Loucy (cell line): Measurements from ENCODE around the gene ERAP2.

Source experiments
- CTCF ChIP-seq: fragments of 200-600 bp; sonication (generic); conservative IDR thresholded peaks from 2 replicates; pipeline ENCODE4 v1.5.1; 2014; ENCODE audit warnings: mild to moderate bottlenecking, antibody characterized with exemption, low read length
- EZH2phosphoT487 ChIP-seq: fragments of 200-600 bp; IDR thresholded peaks from 2 replicates; pipeline ENCODE4 v1.6.1; 2018; ENCODE audit warnings: antibody characterized with exemption, mild to moderate bottlenecking, moderate library complexity, borderline replicate concordance

- peak; percentile 20 for TF ChIP-seq CTCF
- no peak for TF ChIP-seq EZH2phosphoT487
Measured at GRCh38 chr5:96952118-96952750, 75.9 kb downstream of the ERAP2 start.
